Forelimb muscle (tissue), 1 donor: Measurements from ENCODE around the gene DIS3L2. TPM values are rescaled to one million over a fixed set of nuclear protein-coding genes. Genes with fewer than 3 reads are reported as not detected.
"Not testable (repeated sequence)": the region's sequence is repeated elsewhere in the genome, so short reads cannot be mapped to it uniquely, and the experiment has no call there.

ENCODE experiments used
- DNase-seq: peaks from one replicate; pipeline ENCODE4 v3.0.0-alpha.2; 2013; ENCODE audit warnings: low read depth
- polyA plus RNA-seq: library from polyadenylated mRNA; unstranded; fragments of 120-200 nt; gene quantifications from one replicate; pipeline ENCODE4 v1.2.1, GENCODE V29; 2013; ENCODE audit not compliant: insufficient read length

Gene DIS3L2
- polyA plus RNA-seq, 1 donor: 21.1 TPM

- DNase-seq: not testable (repeated sequence)
These were observed 370.9 kb downstream of the DIS3L2 start for GRCh38 chr2:232332244-232332939.

GRCh38 chr2:232332940-232333259, 371.4 kb downstream of the DIS3L2 start:
- DNase-seq: no peak

DNA sequence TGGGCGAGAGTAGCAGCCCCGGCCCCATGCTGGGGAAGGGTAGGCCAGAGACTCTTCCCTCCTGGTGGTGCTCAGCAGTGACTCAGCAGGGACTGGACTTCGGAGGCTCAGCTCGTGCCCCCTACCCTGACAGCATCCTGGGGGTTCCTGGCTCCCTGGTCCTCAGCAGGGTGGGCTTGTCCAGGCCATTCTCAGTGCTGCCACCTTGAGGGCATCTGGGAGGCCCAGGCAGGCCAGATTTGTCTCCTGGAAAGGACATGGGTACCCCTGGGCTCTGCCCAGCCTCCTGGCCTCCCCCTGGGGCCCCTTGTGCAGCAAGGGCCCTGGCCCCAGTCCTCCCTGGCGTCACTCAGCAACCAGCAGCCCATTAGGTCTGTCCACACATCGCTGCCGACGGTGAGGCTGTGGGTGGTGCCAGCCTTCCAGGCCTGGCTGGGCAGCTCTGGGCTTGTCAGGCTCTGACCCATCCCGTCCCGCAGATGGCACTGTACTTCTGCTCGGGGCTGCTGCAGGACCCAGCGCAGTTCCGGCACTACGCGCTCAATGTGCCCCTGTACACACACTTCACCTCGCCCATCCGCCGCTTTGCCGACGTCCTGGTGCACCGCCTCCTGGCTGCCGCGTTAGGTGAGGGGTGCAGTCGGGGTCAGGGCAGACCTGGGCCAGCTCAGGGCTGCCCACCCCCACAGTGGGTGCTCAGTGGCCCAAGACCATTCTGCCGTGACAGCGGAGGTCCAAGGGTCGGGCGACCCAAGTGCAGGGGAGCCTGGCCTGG, 372.0 kb downstream of the DIS3L2 start:
- DNase-seq: no peak

DNA sequence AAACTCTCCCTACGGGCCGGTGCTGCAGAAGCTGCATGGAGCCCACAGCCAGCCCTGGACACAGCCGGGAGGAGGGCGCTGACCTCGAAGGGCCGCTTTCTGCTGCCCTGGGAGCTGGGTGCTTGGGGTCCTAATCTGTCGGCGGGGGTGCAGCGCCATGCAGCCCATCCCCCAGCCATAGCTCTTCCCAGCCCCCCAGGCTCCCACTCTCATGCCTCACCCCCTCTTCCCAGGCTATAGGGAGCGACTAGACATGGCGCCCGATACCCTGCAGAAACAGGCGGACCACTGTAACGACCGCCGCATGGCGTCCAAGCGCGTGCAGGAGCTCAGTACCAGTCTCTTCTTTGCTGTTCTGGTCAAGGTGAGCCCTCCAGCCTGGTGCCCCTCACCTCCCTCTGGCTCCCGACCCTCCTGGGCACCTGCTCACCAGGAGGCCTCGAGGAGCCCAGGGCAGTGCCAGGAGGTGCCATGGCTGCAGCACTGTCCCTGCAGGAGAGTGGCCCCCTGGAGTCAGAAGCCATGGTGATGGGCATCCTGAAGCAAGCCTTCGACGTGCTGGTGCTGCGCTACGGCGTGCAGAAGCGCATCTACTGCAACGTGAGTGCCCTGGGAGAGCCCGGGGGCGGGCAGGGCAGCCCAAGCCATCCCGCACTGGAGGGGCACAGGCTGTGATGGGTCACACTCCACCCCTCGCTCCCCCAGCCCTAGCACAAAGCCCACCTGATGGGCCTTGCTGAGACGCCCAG, 372.8 kb downstream of the DIS3L2 start:
- DNase-seq: not testable (repeated sequence)

DNA sequence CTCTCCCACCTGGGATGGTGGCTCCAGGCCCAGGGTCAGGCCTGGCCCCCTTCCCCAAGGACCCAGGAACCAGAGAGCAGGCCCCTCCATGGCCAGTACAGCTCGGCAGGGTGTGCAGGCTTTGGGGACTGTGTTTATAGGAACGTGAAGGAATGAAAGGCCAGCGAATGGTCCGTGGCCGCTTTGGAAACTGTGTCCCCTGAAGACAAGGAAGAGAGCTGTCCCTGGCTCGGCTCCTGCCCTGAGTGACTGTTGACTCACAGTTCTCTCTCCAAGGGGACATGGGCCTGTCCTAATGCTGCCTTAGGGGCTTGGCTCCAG, 373.3 kb downstream of the DIS3L2 start:
- not testable (repeated sequence) for DNase-seq

- not testable (repeated sequence) for DNase-seq
These were observed 373.8 kb downstream of the DIS3L2 start for GRCh38 chr2:232335206-232335858.

- DNase-seq: no peak
These were observed 374.3 kb downstream of the DIS3L2 start for GRCh38 chr2:232335859-232336215.

DNA sequence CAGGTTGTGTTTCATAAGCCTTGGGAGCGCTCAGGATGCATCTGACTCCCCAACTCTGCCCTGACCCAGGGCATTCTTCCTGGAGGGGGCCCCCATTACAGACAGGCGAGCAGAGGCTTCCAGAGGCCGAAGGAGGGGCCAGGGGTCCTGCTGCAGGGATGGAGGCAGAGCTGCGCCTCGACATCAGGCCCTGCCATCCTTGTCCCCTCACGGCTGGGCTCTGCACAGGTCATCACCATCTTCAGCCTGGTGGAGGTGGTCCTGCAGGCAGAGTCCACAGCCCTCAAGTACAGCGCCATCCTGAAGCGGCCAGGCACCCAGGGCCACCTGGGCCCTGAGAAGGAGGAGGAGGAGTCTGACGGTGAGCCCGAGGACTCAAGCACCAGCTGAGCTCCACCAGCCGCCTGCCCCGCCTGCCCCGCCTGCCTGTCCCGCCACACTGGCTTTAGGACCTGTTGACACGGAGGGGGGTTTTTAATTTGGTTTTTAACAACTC, 374.8 kb downstream of the DIS3L2 start:
- no peak for DNase-seq

DNA sequence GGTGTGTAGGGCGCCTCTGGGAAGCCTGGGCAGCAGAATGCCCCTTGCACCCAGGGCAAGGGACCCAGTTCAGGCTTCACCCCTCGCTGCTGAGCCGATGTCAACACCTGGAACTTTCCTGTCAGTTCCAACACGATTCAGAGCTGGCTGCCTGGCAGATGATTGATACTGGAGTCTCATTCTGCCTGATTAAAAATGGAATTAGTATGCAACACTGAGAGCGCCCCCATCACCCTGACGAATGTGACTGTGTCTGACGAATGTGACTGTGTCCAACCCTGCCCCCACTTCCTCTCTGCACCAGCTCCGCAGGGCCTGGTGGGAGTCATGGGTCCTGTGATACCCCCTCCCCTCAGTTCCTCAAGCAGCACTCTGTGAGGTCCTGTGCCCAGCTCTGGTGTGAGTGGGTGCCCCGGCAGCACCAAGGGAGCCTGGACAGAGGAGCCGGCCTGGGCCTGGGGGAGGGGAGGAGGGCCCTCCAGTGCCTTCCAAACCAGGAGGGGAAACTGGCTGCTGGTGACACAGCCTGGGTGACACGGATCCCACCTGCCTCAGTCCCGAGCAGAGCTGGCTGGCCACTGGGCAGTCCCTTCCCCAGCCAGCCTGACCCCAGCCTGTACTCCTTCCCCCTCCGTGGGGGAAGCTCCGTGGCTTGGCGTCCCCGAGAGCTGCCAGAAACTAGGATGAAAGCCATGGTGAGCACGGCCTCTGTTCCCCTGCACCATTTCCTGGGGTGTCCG, 375.6 kb downstream of the DIS3L2 start:
- no peak for DNase-seq

DNA sequence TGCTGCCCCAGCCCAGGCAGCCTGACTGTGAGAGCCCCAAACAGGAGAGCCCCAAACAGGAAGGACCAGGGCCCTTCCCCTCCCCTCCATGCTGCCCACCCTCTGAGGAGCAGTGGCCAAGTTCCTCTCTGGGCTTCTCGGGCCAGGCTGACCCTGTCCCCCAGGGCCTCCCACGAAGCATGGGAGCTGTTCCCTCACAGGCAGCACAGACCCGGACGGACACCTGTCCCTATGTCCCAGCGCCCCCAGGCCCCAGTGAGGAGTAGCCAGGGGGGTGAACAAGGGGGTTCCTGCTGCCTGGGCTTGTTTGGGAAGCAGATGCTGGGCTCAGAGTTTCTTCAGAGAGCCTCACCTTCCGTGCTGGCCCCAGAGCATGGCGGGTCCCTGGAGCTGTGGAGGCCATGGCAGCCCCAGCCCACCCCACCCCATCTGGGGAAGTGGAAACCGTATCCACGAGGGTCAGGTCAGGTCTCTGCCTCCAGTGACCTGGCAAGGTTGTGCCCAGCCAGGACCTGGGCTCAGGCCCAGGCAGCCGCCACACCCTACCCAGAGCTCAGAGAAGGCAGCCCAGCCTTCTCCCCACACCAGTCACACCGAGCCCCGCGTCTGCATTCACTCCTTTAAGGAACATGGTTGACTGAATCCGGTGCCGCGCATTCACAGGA, 376.7 kb downstream of the DIS3L2 start:
- not testable (repeated sequence) for DNase-seq

GRCh38 chr2:232338759-232339106, 377.2 kb downstream of the DIS3L2 start:
- DNase-seq: no peak

DNA sequence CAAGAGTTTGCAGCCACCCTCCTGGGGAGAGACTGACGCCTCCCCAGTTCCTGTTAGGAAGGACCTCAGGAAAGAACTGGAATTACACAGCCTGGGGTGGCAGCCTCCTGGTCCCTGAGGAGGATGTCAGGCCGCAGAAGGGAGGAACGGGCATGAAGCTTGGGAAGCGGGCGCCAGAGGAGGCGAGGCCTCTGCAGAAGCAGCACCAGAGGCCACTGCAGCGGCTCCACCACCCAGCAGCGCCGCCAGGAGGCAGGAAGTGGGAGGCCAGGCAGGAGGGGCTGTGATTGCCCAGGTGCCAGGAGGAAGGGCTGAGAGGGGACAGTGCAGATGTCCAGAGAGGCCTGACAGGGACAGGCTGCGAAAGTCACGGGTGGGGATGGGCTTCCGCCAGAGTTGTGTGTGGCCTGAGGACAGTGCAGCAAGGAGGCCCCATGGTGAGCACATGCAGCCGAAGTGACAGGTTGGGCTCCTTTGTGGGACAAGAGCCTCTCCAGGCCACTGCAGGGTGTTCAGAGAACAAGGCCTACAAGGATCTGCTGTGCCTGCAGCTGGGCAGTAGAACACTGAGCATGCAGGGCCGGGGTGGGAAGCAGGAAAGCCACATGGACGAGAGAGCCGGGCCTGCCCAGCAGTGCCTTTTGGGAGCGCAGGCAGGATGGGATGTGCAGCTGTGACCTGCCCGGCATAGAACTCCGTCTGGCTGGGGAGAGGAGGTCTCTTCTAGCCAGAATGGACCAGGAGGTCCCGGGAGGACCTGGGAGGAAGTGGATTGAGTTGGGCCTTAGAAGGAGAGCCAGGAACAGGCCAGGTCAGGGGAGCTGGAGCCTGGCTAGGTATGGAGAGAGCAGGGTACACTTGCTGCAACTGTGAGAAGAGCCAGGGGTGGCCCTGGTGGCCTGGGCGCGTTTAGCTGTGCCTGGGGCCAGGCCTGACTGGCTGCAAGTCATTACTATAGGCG, 377.9 kb downstream of the DIS3L2 start:
- DNase-seq: no peak

- no peak for DNase-seq
These were observed 378.8 kb downstream of the DIS3L2 start for GRCh38 chr2:232340171-232340935.

DNA sequence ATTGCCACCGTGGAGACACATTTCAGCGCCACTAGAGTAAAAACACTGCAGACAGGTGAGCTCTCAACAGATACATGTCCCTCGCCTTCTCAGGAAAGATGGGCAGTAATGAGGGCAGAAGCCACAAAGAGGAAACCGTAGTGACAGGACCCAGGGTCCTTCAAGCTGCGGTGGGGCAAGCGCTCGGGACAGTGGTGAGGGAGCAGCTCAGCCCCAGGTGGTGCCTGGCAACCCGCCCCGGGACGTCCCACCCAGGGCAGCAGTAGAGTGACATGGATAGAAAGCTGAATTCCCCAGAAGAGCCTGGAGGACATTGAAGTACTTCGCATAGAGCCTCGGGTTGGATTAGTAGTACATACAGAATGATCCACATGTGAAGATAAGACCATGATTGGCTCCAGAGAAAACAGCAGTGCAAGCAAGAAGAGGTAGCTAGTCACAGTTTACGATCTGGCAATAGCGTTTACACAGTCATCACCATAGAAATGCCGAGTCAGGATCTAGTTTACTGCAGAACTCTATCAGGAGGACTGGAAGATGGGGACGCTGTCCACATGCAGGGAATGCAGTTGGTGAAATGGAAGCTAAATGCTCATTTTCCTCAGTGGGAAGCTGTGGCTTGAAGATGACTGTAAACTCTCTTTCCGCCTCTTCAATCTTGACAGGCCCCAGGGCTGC, 379.7 kb downstream of the DIS3L2 start:
- DNase-seq: no peak

GRCh38 chr2:232341739-232342126, 380.2 kb downstream of the DIS3L2 start:
- DNase-seq: no peak

GRCh38 chr2:232342635-232343565, 381.4 kb downstream of the DIS3L2 start:
- no peak for DNase-seq

DNA sequence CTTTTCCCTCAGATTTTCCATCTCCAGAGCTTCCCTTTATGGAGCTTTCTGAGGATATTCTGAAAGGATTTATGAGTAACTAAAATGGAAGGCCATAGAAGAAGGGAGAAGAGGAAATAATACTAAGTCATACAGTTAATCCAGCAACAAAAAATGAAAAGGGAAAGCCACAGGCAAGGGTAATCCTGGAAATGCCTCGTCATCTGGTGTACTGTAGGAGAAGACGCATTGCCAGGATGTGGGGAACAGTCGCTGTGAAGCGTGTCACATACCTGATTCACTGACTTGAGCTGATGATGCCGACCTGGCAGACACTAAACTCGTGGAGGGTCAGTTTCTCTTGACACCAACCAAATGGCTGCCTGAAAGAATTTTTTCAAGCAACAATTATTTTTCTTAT, 382.3 kb downstream of the DIS3L2 start:
- DNase-seq: no peak
